Liver (tissue), 3 donors: ENCODE results near the gene WNT3A.

ENCODE experiments used
- ATF3 ChIP-seq: IDR thresholded peaks from 2 replicates; pipeline ENCODE4 v1.6.1; 2016; ENCODE audit warnings: antibody characterized with exemption
- CTCF ChIP-seq: fragments of 150-350 bp; IDR thresholded peaks from 2 replicates; pipeline ENCODE4 v1.5.1; 2017; ENCODE audit warnings: improper control_type of control experiment, low read depth, low read length; ENCODE audit not compliant: missing input control
- FOXA1 ChIP-seq: IDR thresholded peaks from 2 replicates; pipeline ENCODE4 v1.6.1; 2016; ENCODE audit warnings: antibody characterized with exemption
- GABPA ChIP-seq, 2 donors: IDR thresholded peaks in 1 of 2; conservative IDR thresholded peaks in 1 of 2; 2 replicates each; pipeline ENCODE4 v1.6.1; 2016; ENCODE audit warnings: antibody characterized with exemption in 2 of 2, mild to moderate bottlenecking in 1 of 2, moderate library complexity in 1 of 2
- HNF4A ChIP-seq, 2 donors: conservative IDR thresholded peaks; 2 replicates each; pipeline ENCODE4 v1.6.1; 2016; ENCODE audit warnings: antibody characterized with exemption in 2 of 2, mild to moderate bottlenecking in 2 of 2
- JUND ChIP-seq, 2 donors: IDR thresholded peaks; 2 replicates each; pipeline ENCODE4 v1.6.1; 2016; ENCODE audit warnings: antibody characterized with exemption in 2 of 2
- MAX ChIP-seq: IDR thresholded peaks from 2 replicates; pipeline ENCODE4 v1.6.1; 2016; ENCODE audit warnings: antibody characterized with exemption
- NR2F2 ChIP-seq: IDR thresholded peaks from 2 replicates; pipeline ENCODE4 v1.6.1; 2016; ENCODE audit warnings: antibody characterized with exemption
- RAD21 ChIP-seq, 2 donors: IDR thresholded peaks; 2 replicates each; pipeline ENCODE4 v1.6.1; 2016; ENCODE audit warnings: antibody characterized with exemption in 2 of 2, mild to moderate bottlenecking in 2 of 2
- REST ChIP-seq: IDR thresholded peaks from 2 replicates; pipeline ENCODE4 v1.6.1; 2016; ENCODE audit warnings: antibody characterized with exemption, mild to moderate bottlenecking
- SP1 ChIP-seq: IDR thresholded peaks from 2 replicates; pipeline ENCODE4 v1.6.1; 2018; ENCODE audit warnings: antibody characterized with exemption, mild to moderate bottlenecking
- TAF1 ChIP-seq: conservative IDR thresholded peaks from 2 replicates; pipeline ENCODE4 v1.6.1; 2016; ENCODE audit warnings: antibody characterized with exemption, mild to moderate bottlenecking
- YY1 ChIP-seq: IDR thresholded peaks from 2 replicates; pipeline ENCODE4 v1.6.1; 2016; ENCODE audit warnings: antibody characterized with exemption, mild to moderate bottlenecking
- ZBTB33 ChIP-seq: IDR thresholded peaks from 2 replicates; pipeline ENCODE4 v1.6.1; 2016; ENCODE audit warnings: antibody characterized with exemption
- donor health status: healthy.
- donor health status: healthy.

GRCh38 chr1:228106800-228107054 lies 99.9 kb downstream of the WNT3A start:
- TF ChIP-seq CTCF (no peak), TAF1 (no peak), ZBTB33 (no peak), JUND (IDR thresholded peaks at IDR 0.05) (no peak), GABPA (IDR thresholded peaks at IDR 0.05 in 1 of 2, conservative IDR thresholded peaks at IDR 0.05 in 1 of 2) (no peak), YY1 (no peak), ATF3 (no peak), FOXA1 (no peak), MAX (no peak), RAD21 (IDR thresholded peaks at IDR 0.05) (no peak), REST (no peak), HNF4A (conservative IDR thresholded peaks at IDR 0.05) (no peak), NR2F2 (no peak), SP1 (no peak)
